Measurements from ENCODE around the gene ACSM5.
"Not testable (repeated sequence)": the region's sequence is repeated elsewhere in the genome, so short reads cannot be mapped to it uniquely, and the experiment has no call there.

- not testable (repeated sequence) for TF ChIP-seq POLR2AphosphoS5 (IDR thresholded peaks at IDR 0.05; ENCODE audit: low read depth, low read length); POLR2A (IDR thresholded peaks at IDR 0.05; ENCODE audit: low read depth, low read length); TAF1 (IDR thresholded peaks at IDR 0.05; ENCODE audit: borderline replicate concordance, low read depth, low read length)
These were observed 42.0 kb downstream of the ACSM5 start, which contains the start of gene ACSM2A for GRCh38 chr16:20451364-20451763.
